ENCODE data around the gene FGF14.

The FGF14 gene

GRCh38 chr13:102361113-102361512 lies 40.7 kb downstream of the FGF14 start:
- FAIRE-seq: no peak

GRCh38 chr13:102359264-102359663 lies 42.6 kb downstream of the FGF14 start:
- FAIRE-seq: no peak

GRCh38 chr13:102355251-102355650 lies 46.6 kb downstream of the FGF14 start:
- FAIRE-seq: no peak

DNA sequence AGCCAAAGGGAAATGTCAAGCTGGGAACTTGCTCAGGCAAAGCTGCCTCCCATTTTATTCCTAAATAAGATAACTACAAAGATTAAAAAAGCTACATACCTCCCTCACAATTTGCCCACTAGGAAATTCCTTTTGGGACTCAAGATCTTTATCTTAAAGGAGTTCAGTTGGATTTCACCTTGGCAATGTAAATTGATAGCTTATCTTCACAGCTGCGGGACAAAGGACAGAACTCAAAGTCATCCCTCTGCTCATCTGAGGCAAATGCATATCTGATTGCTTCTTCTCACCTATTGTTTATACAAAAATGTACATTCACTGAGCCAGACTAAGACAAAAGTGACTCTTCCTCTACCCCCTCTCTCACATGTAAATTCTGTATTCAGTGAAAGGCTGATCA lies 47.8 kb downstream of the FGF14 start:
- no peak for FAIRE-seq

DNA sequence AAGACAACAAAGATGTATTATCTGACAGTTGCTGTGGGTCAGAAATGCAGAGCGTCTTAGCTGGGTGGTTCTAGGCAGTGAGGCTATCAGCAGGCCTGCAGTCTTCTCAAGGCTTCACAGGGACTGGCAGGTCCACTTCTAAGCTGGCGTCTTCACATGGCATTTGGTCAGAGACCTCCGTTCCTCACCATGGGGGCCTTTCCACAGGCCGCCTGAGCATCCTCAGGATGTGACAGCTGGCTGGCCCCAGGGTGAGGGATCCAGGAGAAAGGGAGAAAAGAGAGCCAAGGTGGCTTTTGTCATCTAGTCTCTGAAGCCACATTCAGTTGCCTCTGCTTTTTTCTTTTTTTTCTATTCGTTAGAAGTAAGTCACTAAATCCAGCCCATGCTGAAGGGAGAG lies 50.3 kb downstream of the FGF14 start:
- FAIRE-seq: no peak

DNA sequence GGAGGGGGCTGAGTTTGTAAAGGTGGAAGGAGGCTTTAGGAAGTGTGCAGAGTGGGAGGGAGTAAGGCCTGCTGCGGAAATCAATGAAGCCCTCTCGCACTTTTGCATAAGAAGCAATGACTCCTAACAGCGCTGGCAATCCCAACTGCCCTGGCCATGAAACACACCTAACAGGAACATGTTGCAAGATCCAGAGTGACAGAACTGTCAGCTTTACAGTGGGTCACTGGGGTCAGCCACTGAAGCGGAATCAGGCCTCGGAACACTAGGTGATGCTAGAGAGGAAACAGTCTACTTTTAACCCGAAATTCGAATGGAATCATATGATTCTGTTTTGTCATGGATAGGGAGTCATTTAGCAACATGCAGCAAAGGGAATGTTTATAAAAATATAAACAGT lies 54.4 kb downstream of the FGF14 start:
- FAIRE-seq: no peak

GRCh38 chr13:102346769-102347168 lies 55.1 kb downstream of the FGF14 start:
- no peak for FAIRE-seq

GRCh38 chr13:102344410-102344809 lies 57.4 kb downstream of the FGF14 start:
- FAIRE-seq: no peak

DNA sequence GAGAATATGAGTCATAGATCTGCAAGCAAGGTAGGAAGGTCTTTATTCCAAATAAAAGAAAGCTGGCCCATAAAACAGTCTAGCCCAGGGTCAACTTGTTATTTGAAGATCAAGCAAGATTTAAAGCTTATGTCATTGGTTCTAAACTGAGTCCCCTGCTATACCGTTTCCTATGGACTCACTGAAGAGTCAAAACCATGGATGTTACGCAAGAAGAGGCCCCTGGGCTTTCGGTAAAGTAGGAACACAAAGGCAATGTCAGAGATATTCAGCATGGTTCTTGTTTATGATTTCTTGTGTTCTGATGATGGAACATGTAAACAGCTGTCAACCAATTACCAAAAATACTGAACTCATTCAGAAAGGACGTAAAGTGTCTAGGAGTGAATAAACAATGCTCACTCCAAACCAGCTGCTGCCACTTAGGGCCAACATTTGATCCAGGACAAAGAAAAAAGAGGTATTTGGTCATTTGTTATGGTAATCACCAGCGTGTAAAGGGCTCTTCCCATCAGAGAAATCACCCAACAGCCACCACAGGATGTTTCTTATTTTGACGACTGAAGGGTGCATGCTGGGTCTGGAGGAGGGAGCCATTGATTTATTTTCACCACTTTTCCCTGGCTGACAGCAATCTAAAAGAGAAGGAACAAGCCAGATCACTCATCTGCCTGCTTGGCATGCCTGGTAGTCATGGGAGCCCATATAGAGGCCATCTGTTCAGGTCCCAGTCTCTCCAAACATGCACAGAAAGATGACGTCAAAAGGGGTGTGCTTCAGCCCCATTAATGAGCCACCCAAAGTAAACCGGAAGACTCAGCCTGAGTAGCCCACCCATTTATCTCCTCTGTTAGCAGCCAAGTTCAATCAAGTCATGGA lies 68.3 kb downstream of the FGF14 start:
- FAIRE-seq: no peak

- no peak for FAIRE-seq
Measured at GRCh38 chr13:102328909-102329308, 72.9 kb downstream of the FGF14 start.

DNA sequence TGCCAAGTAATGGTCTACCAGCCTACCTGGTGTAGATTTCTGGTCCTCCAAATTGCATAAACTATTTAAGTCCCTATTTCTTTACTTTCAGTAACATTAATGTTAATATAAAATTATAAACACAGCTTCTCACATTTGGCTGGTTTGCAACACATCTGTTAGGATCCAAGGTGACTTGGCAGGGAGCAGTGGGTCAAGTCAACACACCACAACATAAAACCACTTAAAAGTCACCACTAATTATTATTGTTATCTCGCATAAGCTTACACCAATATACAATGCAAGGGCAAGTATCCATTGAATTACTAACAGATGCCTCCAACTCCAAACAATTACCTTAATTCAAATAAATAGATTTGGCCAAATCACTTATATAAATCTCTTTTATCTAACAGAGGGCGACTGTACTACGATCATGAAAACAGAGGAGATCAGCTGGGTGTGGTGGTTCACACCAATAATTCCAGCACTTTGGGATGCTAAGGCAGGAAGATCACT lies 74.7 kb downstream of the FGF14 start:
- FAIRE-seq: no peak

GRCh38 chr13:102326381-102327118 lies 75.3 kb downstream of the FGF14 start:
- FAIRE-seq: no peak

GRCh38 chr13:102325321-102325720 lies 76.5 kb downstream of the FGF14 start:
- FAIRE-seq: no peak

DNA sequence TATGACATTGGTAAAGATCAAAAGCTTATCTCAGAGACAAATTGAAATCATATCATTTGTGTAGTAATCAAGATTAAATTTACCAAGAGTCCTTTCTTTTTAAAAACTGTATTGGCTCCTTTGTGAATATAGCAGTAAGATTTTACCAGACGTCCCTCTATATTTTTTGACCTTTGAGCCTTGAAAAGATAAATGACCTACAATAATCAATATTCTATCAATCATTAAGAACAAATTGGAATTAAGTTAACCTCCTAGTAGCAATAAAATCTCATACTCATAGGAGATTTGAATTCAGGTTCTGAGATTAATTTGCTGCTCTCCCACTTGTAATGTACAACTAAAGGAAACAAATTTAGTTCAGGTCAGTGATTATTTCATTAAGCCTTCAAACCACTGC lies 78.3 kb downstream of the FGF14 start:
- no peak for FAIRE-seq

GRCh38 chr13:102323012-102323411 lies 78.8 kb downstream of the FGF14 start:
- FAIRE-seq: no peak

DNA sequence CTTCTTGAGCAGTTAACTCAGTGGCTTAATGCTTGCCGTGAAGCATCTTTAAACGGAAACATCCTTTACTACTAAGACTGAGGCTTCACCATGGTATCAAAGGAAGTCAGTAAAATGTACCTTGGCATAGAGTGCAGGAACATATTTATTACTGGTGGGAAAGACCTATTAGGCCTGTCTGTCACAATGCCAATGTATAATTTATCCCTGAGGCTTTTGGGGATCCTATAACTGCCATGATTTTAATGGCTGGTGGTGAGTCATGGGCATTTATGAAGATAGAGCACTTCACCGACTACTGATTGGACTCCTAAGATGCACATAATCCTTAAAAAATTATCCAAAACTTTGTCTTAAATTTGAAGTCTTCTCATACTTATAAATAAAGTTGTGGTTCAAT lies 79.6 kb downstream of the FGF14 start:
- FAIRE-seq: no peak

- no peak for FAIRE-seq
Measured at GRCh38 chr13:102318233-102318632, 83.6 kb downstream of the FGF14 start.

DNA sequence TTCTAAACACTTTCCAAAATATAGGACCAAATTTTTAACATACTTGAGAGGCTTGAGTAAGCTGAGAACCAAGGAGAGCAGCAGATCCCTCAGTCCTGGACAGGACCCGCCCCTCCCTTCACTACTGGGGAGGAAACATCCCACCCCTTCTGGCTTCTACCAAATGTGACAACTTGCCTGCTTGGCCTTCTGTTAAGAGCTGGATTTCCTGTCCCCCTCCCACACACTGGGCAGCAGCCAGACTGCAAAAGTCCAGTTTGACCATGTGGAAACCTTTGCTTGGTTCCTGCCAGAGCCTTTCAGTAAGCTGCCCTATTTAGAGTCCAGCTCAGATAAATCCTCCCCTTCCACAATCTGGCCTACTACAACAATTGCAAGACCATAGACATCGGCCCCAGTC lies 84.3 kb downstream of the FGF14 start:
- FAIRE-seq: no peak

DNA sequence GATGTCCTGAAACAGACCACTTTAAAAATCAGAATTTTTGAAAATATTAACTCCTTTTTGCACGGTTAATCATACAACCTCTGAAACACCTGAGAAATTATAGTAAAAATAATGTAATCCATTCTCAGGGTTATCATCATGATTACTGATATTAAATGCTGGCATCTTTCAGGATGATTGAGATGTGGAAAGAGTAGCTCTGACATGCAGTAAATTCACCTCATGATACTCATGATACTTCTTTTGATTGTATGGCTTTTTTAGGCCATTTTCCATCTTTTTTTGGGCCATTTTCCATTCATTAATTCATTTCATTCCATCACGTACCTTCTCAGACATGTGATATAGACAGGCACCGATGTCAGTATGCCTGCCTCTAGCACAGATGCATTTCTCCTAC lies 85.1 kb downstream of the FGF14 start:
- no peak for FAIRE-seq

GRCh38 chr13:102312841-102313240 lies 89.0 kb downstream of the FGF14 start:
- FAIRE-seq: no peak

GRCh38 chr13:102311901-102312300 lies 89.9 kb downstream of the FGF14 start:
- no peak for FAIRE-seq

- FAIRE-seq: no peak
Measured at GRCh38 chr13:102311419-102311796, 90.4 kb downstream of the FGF14 start.

- FAIRE-seq: no peak
Measured at GRCh38 chr13:102310691-102311418, 91.0 kb downstream of the FGF14 start.

Data from colon (tissue), 2 donors.